Adipocyte (in vitro differentiated cells): ENCODE results near the gene NTSR1.
A peak's percentile ranks its signal among the peaks of the same experiment; 100 is the strongest.

ENCODE experiments used
- DNase-seq: peaks from one replicate; pipeline ENCODE4 v3.0.0-alpha.2; 2015; ENCODE audit warnings: low read depth
- H3K27me3 ChIP-seq: replicated peaks from 2 replicates; pipeline ENCODE4 v1.7.0; 2013; ENCODE audit warnings: mild to moderate bottlenecking, low read length, moderate library complexity; ENCODE audit not compliant: control insufficient read depth, insufficient read depth
- H3K36me3 ChIP-seq: 2 replicates; pipeline ENCODE4 v1.7.0; 2013; ENCODE audit warnings: low read length, mild to moderate bottlenecking, moderate library complexity; ENCODE audit not compliant: control insufficient read depth, insufficient read depth, severe bottlenecking
- H3K4me1 ChIP-seq: 2 replicates; pipeline ENCODE4 v1.7.0; 2013; ENCODE audit warnings: mild to moderate bottlenecking, low read length, moderate library complexity; ENCODE audit not compliant: control insufficient read depth, insufficient read depth
- H3K4me3 ChIP-seq: 2 replicates; pipeline ENCODE4 v1.7.0; 2013; ENCODE audit warnings: mild to moderate bottlenecking, low read length, moderate library complexity
- H3K9ac ChIP-seq: 2 replicates; pipeline ENCODE4 v1.7.0; 2013; ENCODE audit warnings: mild to moderate bottlenecking, low read length, moderate library complexity
- H3K9me3 ChIP-seq: 2 replicates; pipeline ENCODE4 v1.7.0; 2013; ENCODE audit warnings: mild to moderate bottlenecking, low read length, moderate library complexity; ENCODE audit not compliant: control insufficient read depth

Gene NTSR1

DNA sequence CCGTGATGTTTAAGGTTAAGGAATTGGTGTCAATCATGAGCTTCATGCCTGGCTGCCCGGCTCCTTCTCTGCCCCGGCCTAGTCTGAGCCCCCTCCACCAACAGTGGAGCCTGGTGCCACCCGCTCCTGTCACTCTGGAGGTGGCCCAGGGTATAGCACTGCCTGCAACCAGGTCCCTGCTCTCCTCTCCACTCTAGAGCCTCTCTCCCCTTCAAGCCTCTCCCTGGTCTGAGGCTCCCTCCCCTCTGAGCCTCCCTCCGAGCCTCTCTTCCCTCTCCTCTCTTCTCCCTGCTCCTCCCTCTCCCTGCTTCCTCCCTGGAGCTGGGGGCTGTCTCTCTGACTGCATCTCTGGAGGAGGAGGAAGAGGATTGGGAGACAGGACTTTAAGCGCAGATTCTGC lies 56.4 kb downstream of the NTSR1 start:
- H3K27me3 ChIP-seq: peaks cover 46% of the 10 kb centered on the region
- DNase-seq: no peak
- peaks cover 20% of the 10 kb centered on the region for H3K4me1 ChIP-seq

GRCh38 chr20:62765432-62766070 lies 56.9 kb downstream of the NTSR1 start:
- H3K4me3 ChIP-seq: no peak overlapping the region
- no peaks in the 10 kb centered on the region for H3K36me3 ChIP-seq
- H3K9me3 ChIP-seq: no peaks in the 10 kb centered on the region
- no peak for DNase-seq
- peaks cover 46% of the 10 kb centered on the region for H3K27me3 ChIP-seq
- peaks cover 20% of the 10 kb centered on the region for H3K4me1 ChIP-seq
- H3K9ac ChIP-seq: no peak overlapping the region

More for the DNA sequence above, 56.4 kb downstream of the NTSR1 start:
- Histone ChIP-seq H3K4me3 (no peak overlapping the region), H3K9me3 (no peaks in the 10 kb centered on the region), H3K9ac (no peak overlapping the region), H3K36me3 (no peaks in the 10 kb centered on the region)

- DNase-seq: no peak
- Histone ChIP-seq H3K4me3 (no peak overlapping the region), H3K36me3 (no peaks in the 10 kb centered on the region), H3K4me1 (peaks cover 15% of the 10 kb centered on the region), H3K9me3 (no peaks in the 10 kb centered on the region), H3K27me3 (peaks cover 46% of the 10 kb centered on the region), H3K9ac (no peak overlapping the region)
Measured at GRCh38 chr20:62766071-62766450, 57.4 kb downstream of the NTSR1 start.

- no peak for DNase-seq
- Histone ChIP-seq H3K36me3 (no peaks in the 10 kb centered on the region), H3K4me3 (no peak overlapping the region), H3K27me3 (peaks cover 51% of the 10 kb centered on the region), H3K4me1 (peaks cover 8% of the 10 kb centered on the region), H3K9ac (no peak overlapping the region), H3K9me3 (no peaks in the 10 kb centered on the region)
Measured at GRCh38 chr20:62766716-62767115, 58.1 kb downstream of the NTSR1 start.

- no peak overlapping the region for H3K9ac ChIP-seq
- H3K27me3 ChIP-seq: peaks cover 45% of the 10 kb centered on the region
- no peak for DNase-seq
- H3K36me3 ChIP-seq: no peaks in the 10 kb centered on the region
- H3K4me1 ChIP-seq: peaks cover 19% of the 10 kb centered on the region
- H3K9me3 ChIP-seq: no peaks in the 10 kb centered on the region
- H3K4me3 ChIP-seq: no peak overlapping the region
Measured at GRCh38 chr20:62768234-62768546, 59.6 kb downstream of the NTSR1 start.

- H3K27me3 ChIP-seq: peaks cover 41% of the 10 kb centered on the region
- no peak overlapping the region for H3K9ac ChIP-seq
- H3K4me1 ChIP-seq: peaks cover 24% of the 10 kb centered on the region
- no peaks in the 10 kb centered on the region for H3K9me3 ChIP-seq
- H3K4me3 ChIP-seq: no peak overlapping the region
- H3K36me3 ChIP-seq: no peaks in the 10 kb centered on the region
- peak; percentile 61 for DNase-seq
Measured at GRCh38 chr20:62768551-62769287, 60.1 kb downstream of the NTSR1 start.

DNA sequence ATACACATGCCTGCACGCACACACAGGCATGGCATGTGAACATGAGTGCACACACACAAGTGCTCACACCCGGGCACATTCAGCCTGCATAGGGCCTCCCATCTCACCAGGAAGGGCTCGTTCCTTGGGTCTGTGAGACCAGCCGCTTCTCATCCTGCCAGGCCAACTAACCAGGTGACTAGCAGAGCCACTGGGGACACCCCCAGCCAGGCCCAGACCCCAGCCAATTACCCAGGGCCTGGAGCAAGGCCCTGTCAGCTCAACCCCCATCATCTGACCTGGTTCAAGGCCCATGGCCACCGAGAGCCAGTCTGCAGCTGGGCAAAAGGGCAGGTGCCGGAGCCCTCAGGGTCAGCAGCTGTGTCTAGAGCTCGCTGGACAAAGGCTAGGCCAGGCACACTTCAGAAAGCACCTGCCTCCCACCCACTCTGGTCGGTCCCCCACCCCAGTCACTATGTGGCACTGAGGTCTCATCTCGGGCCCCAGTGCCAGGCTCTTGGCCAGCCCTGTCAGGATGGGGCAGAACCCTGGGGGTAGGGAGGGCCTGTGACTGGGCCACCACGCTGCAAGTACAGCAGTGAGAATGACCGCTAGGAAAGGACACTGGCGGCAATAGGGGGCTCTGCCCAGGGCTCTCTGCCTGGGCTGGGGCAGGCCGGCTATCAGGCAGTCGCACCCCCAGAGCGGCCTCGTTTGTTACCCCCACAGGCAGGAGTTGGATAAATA lies 60.9 kb downstream of the NTSR1 start:
- Histone ChIP-seq H3K9ac (no peak overlapping the region), H3K4me1 (peaks cover 25% of the 10 kb centered on the region), H3K9me3 (no peaks in the 10 kb centered on the region), H3K4me3 (no peak overlapping the region), H3K36me3 (no peaks in the 10 kb centered on the region), H3K27me3 (peaks cover 41% of the 10 kb centered on the region)
- no peak for DNase-seq

- Histone ChIP-seq H3K36me3 (no peaks in the 10 kb centered on the region), H3K4me3 (no peak overlapping the region), H3K27me3 (peaks cover 46% of the 10 kb centered on the region), H3K9ac (no peak overlapping the region), H3K9me3 (no peaks in the 10 kb centered on the region), H3K4me1 (peaks cover 25% of the 10 kb centered on the region)
- no peak for DNase-seq
Measured at GRCh38 chr20:62770111-62770910, 61.7 kb downstream of the NTSR1 start.

DNA sequence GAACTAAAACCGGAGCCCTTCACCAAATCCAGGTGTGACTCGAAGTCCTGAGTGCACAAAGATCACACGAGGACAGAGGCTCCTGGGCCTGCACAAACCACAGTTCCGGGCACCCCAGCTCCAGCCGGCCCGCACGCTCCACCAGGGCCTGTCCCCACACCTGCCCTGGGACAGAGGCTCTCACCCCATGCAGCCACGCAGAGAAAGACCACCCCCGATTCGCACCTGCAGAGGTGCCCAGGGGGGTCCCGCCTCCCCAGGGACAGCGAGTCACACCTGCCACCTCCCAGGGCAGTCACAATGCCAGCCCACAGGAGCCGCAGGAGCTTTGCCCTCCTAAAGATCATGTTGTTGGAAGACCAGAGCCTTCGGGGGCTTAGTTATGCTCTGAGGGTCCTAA lies 62.3 kb downstream of the NTSR1 start:
- DNase-seq: no peak
- no peaks in the 10 kb centered on the region for H3K36me3 ChIP-seq
- peaks cover 25% of the 10 kb centered on the region for H3K4me1 ChIP-seq
- H3K27me3 ChIP-seq: peaks cover 46% of the 10 kb centered on the region
- no peak overlapping the region for H3K9ac ChIP-seq
- no peak overlapping the region for H3K4me3 ChIP-seq
- H3K9me3 ChIP-seq: no peaks in the 10 kb centered on the region

DNA sequence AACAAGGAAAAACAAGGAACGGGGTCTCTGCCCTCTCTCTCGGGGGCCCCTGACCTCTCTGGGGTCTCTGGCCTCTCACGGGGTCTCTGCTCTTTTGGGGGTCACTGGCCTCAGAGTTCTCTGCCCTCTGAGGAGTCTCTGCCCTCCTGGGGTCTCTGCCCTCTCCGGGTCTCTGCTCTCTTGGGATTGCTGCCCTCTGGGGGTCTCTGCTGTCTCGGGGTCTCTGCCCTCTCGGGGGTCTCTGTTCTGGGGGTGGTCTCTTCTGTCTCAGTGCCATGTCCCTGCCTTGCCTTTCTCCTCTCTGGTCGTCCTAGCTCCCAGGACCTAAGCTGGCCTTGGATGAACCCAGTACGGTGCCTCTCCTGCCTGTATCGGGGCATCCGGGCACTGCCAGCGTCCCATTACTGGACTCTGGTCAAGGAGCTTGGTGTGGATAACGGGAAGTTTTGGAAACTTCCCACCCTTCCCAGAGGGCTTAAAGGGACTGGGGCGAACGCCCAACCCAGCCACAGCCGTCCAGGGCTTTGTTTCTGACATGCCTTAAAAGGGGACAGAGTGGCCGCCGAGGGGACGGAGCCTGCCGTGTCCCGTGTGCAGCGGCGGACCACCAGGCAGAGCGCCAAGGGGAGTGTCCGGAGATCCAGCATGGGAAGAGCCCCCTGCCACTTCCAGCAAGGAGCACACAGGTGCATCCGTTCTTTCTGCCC lies 62.9 kb downstream of the NTSR1 start:
- Histone ChIP-seq H3K4me3 (no peak overlapping the region), H3K4me1 (peaks cover 25% of the 10 kb centered on the region), H3K27me3 (peaks cover 41% of the 10 kb centered on the region), H3K9ac (no peak overlapping the region), H3K36me3 (no peaks in the 10 kb centered on the region), H3K9me3 (no peaks in the 10 kb centered on the region)
- no peak for DNase-seq
